AG04450 (cell line): ENCODE results near the gene MET. TPM values are rescaled to one million over a fixed set of nuclear protein-coding genes. Genes with fewer than 3 reads are reported as not detected.
"Not testable (repeated sequence)": the region's sequence is repeated elsewhere in the genome, so short reads cannot be mapped to it uniquely, and the experiment has no call there.

ENCODE experiments used
- CTCF ChIA-PET: fragments of 300-600, 350-600 bp; formaldehyde crosslinking; extraction: SDS; loops from one replicate; lab custom pipeline; 2022; ENCODE audit warnings: antibody characterized with exemption, inconsistent platforms; lab: Charles Lee
- POLR2A ChIA-PET: fragments of 350-600 bp; formaldehyde crosslinking; extraction: SDS; loops from one replicate; lab custom pipeline; 2021; ENCODE audit warnings: antibody characterized with exemption, inconsistent platforms; lab: Yijun Ruan, JAX
- DNase-seq: peaks from one replicate; pipeline ENCODE4 v3.0.0-alpha.2; 2011; ENCODE audit warnings: low read depth, low spot score
- H3K27ac ChIP-seq: one replicate; pipeline ENCODE4 v1.5.1; 2012; ENCODE audit warnings: low read depth, low read length, control low read depth
- H3K27me3 ChIP-seq: one replicate; pipeline ENCODE4 v1.6.0; 2012; ENCODE audit warnings: low read length; ENCODE audit not compliant: control insufficient read depth, insufficient read depth
- H3K4me3 ChIP-seq: 2 replicates; pipeline ENCODE4 v1.5.1; 2011; ENCODE audit warnings: mild to moderate bottlenecking, low read depth, low read length, control low read depth
- H3K9me3 ChIP-seq: 2 replicates; pipeline ENCODE4 v1.5.1; 2012; ENCODE audit warnings: low read length; ENCODE audit not compliant: control insufficient read depth, insufficient read depth
- polyA plus RNA-seq: library from polyadenylated mRNA; depleted of rRNA; stranded (reverse); fragments of >200 nt; gene quantifications from 2 replicates; pipeline ENCODE4 v1.2.3, GENCODE V29; 2011
- TF ChIP-seq, protein P1 (sequence below): IDR thresholded peaks from 2 replicates; pipeline ENCODE4 v1.5.1; 2011; ENCODE audit warnings: low read depth, low read length, control low read depth, inconsistent platforms

The MET gene
- polyA plus RNA-seq, 1 experiment = 20.8 TPM

DNA sequence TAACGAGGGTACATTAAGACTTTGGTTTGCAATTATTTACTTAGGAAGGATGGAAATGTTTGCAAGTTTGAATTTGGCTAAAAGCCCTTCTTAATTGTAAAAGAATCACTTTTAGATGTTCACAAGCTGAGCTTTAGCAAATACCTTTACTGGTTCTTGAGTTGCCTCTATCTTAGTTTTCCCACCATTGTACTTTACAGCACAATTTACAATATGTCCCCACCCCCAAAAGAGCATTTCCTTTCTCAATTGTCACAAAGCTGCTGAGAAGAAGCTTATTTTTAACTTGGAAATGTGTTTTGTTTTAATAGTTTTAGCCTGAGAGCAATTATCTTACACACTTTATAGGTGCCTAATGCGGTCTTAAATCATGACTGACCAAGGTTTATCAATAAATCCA is 81.1 kb downstream of the MET start:
- Histone ChIP-seq H3K9me3 (0 out of 2 replicates have a peak, but pooled peaks cover under 1% of the 10 kb centered on the region), H3K4me3 (no peak overlapping the region), H3K27me3 (no peaks in the 10 kb centered on the region), H3K27ac (no peak overlapping the region)
- ChIA-PET CTCF (no interaction called here), POLR2A (no interaction called here)
- DNase-seq = no peak
- TF ChIP-seq, protein P1, sequence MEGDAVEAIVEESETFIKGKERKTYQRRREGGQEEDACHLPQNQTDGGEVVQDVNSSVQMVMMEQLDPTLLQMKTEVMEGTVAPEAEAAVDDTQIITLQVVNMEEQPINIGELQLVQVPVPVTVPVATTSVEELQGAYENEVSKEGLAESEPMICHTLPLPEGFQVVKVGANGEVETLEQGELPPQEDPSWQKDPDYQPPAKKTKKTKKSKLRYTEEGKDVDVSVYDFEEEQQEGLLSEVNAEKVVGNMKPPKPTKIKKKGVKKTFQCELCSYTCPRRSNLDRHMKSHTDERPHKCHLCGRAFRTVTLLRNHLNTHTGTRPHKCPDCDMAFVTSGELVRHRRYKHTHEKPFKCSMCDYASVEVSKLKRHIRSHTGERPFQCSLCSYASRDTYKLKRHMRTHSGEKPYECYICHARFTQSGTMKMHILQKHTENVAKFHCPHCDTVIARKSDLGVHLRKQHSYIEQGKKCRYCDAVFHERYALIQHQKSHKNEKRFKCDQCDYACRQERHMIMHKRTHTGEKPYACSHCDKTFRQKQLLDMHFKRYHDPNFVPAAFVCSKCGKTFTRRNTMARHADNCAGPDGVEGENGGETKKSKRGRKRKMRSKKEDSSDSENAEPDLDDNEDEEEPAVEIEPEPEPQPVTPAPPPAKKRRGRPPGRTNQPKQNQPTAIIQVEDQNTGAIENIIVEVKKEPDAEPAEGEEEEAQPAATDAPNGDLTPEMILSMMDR = no peak

DNA sequence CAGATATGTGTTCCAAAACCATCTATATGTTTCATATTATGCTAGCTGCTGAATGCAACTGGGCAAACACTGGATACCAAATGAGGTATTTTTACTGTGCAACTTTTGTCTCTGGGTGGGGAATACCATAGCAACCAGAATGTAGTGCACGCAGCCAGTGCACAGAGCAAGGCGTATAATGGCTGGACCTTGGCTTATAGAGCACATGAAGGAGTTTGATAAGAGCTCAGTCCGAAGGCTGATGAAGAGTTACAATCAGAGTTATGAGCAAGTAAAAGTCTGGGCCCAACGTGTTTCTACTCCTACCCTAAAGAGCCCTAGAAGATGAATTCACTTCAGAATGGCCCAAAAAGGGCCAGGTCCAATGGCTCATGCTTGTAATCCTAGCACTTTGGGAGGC is 82.2 kb downstream of the MET start:
- CTCF ChIA-PET = no interaction called here
- DNase-seq = no peak
- Histone ChIP-seq H3K27me3 (no peaks in the 10 kb centered on the region), H3K27ac (no peak overlapping the region), H3K9me3 (no peaks in the 10 kb centered on the region), H3K4me3 (no peak overlapping the region)
- TF ChIP-seq, protein P1 = no peak
- POLR2A ChIA-PET = no interaction called here

DNA sequence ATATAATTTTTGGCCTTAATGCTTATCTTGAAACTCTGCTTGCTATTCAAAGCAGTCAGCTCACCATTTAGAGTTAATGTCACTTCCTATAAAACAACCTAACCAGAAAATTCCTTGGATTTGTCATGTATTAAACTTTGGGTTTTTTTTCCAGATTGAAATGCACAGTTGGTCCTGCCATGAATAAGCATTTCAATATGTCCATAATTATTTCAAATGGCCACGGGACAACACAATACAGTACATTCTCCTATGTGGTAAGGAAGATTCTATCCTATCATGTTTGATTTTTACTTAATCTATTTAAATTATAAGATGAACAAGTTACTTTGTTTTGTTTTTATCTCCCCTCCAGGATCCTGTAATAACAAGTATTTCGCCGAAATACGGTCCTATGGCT is 85.3 kb downstream of the MET start:
- Histone ChIP-seq H3K9me3 (no peaks in the 10 kb centered on the region), H3K27me3 (no peaks in the 10 kb centered on the region), H3K4me3 (no peak overlapping the region), H3K27ac (no peak overlapping the region)
- no peak for DNase-seq
- ChIA-PET CTCF (no interaction called here), POLR2A (no interaction called here)
- TF ChIP-seq, protein P1 = no peak

DNA sequence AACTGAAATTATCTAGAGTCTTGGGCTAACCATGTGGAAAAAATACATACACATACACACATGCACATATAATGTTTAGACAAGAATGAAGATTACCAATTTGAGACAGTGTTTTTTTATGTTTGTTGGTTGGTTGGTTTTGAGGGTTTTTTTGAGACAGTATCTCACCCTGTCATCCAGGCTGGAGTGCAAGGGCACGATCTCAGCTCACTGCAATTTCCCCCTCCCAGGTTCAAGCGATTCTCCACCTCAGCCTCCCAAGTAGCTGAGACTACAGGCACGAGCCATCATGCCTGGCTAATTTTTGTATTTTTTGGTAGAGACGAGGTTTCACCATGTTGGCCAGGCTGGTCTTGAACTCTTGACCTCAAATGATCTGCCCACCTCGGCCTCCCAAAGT is 87.6 kb downstream of the MET start:
- H3K27ac ChIP-seq, POLR2A ChIA-PET, DNase-seq, H3K9me3 ChIP-seq, H3K27me3 ChIP-seq, H3K4me3 ChIP-seq, CTCF ChIA-PET: not testable (repeated sequence)

DNA sequence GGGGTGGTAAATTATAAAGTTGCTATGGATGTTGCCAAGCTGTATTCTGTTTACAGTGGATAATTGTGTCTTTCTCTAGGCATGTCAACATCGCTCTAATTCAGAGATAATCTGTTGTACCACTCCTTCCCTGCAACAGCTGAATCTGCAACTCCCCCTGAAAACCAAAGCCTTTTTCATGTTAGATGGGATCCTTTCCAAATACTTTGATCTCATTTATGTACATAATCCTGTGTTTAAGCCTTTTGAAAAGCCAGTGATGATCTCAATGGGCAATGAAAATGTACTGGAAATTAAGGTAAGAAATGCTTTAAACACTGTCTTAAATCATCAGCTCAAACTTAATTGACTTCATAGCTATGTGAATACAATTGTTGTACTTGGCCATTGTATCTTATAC is 91.0 kb downstream of the MET start:
- ChIA-PET POLR2A (no interaction called here), CTCF (interaction anchor here (0.9 kb wide), 1 partner anchor 171 kb away, joined by 6 read pairs; no protein-coding TSS in a partner anchor)
- no peak for DNase-seq
- Histone ChIP-seq H3K4me3 (no peak overlapping the region), H3K9me3 (no peaks in the 10 kb centered on the region), H3K27ac (no peak overlapping the region), H3K27me3 (no peaks in the 10 kb centered on the region)
- TF ChIP-seq, protein P1 = no peak

DNA sequence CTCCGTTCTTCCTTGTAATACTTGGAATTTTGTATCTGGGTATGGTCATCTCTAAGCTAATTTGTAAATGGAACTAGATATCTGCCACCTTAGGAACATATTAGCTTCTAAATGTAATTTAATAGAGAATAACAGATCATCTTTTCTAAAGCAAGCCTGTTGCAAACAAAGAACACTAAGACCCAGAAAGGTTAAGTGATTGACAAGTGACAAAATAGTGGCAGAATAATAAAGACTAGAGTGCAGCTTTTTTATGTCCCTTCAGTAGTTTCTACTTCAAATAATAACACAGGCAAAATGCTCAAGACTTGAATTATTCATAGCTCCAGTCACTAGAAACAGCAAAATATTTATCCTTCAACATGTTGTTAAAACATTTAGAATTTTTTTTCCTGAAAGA is 91.7 kb downstream of the MET start:
- Histone ChIP-seq H3K27me3 (no peaks in the 10 kb centered on the region), H3K9me3 (no peaks in the 10 kb centered on the region), H3K27ac (no peak overlapping the region), H3K4me3 (no peak overlapping the region)
- TF ChIP-seq, protein P1 = no peak
- CTCF ChIA-PET = no interaction called here
- DNase-seq = no peak
- POLR2A ChIA-PET = no interaction called here
